ENCODE measurements around the gene DAPK3.
"Not testable (repeated sequence)": the region's sequence is repeated elsewhere in the genome, so short reads cannot be mapped to it uniquely, and the experiment has no call there.

The DAPK3 gene

GRCh38 chr19:4000798-4001197, 29.9 kb upstream of the DAPK3 start:
- not testable (repeated sequence) for DNase-seq

GRCh38 chr19:3998667-3999412, 27.9 kb upstream of the DAPK3 start:
- not testable (repeated sequence) for DNase-seq

- DNase-seq, result no peak
Observed at GRCh38 chr19:3995607-3996006, 24.7 kb upstream of the DAPK3 start.

- DNase-seq, result no peak
Observed at GRCh38 chr19:3990815-3991117, 19.9 kb upstream of the DAPK3 start.

- DNase-seq, result peak; percentile 93
Observed at GRCh38 chr19:3987619-3988371, 16.9 kb upstream of the DAPK3 start.

GRCh38 chr19:3986260-3987041, 15.6 kb upstream of the DAPK3 start:
- DNase-seq, result peak; percentile 76

GRCh38 chr19:3985643-3986259, 14.9 kb upstream of the DAPK3 start:
- DNase-seq, result no peak

- DNase-seq, result peak; percentile 92
Observed at GRCh38 chr19:3984908-3985642, 14.2 kb upstream of the DAPK3 start, which contains the start of gene EEF2. Gene EEF2, minus strand, starts transcription at chr19:3985463. Its CDS starts 83 bp downstream, at chr19:3985380.

- DNase-seq, result no peak
Observed at GRCh38 chr19:3984584-3984907, 13.6 kb upstream of the DAPK3 start.

GRCh38 chr19:3983936-3984583, 13.2 kb upstream of the DAPK3 start:
- DNase-seq, result no peak

GRCh38 chr19:3983542-3983914, 12.6 kb upstream of the DAPK3 start:
- DNase-seq, result no peak

GRCh38 chr19:3982701-3983541, 12.0 kb upstream of the DAPK3 start:
- no peak for DNase-seq

GRCh38 chr19:3981736-3982681, 11.1 kb upstream of the DAPK3 start:
- DNase-seq, result no peak

- DNase-seq, result no peak
Observed at GRCh38 chr19:3981373-3981735, 10.5 kb upstream of the DAPK3 start.

- DNase-seq, result no peak
Observed at GRCh38 chr19:3980353-3981251, 9.7 kb upstream of the DAPK3 start.

GRCh38 chr19:3979674-3980352, 8.9 kb upstream of the DAPK3 start:
- DNase-seq, result no peak

- DNase-seq, result no peak
Observed at GRCh38 chr19:3979289-3979673, 8.4 kb upstream of the DAPK3 start.

GRCh38 chr19:3978145-3978544, 7.2 kb upstream of the DAPK3 start:
- no peak for DNase-seq

Data from CD4-positive, alpha-beta T cell treated with Interleukin-6 for 4 hours (primary cell).